ENCODE data around the gene ADARB1. TPM values are rescaled to one million over a fixed set of nuclear protein-coding genes. Genes with fewer than 3 reads are reported as not detected.

ADARB1 gene
- total and polyA plus RNA-seq, 2 experiments from 2014 or later: 9.4 to 14.0 TPM

DNA sequence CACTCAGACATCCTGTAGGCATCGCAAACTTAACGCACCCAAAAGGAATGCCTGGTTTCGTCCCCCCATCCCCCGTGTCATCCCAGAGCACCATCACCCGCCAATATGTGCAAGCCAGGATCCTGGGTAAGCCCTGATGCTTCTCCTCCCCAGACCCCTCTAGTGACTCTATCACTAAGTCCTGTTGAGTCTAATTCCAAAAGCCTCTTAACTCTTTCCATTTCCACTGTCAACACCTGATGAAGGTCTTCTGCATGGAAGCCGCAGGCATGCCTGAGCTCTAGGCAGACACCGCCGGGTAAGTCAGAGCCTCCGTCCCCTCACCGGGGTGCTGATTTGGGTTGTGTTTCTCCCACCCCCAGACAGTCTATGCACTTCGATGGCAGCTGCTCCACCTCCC lies 5.3 kb upstream of the ADARB1 start:
- H3K4me3 ChIP-seq: no peak overlapping the region
- H3K27me3 ChIP-seq: no peaks in the 10 kb centered on the region
- no peaks in the 10 kb centered on the region for H3K4me1 ChIP-seq (ENCODE audit: low read depth)
- TF ChIP-seq CTCF (IDR thresholded peaks at IDR 0.05; ENCODE audit: low read depth, low read length): no peak
- no peaks in the 10 kb centered on the region for H3K36me3 ChIP-seq
- H3K27ac ChIP-seq: no peak overlapping the region
- DNase-seq (ENCODE audit: low read depth in 1 of 2, low spot score in 1 of 2): no peak
- no peaks in the 10 kb centered on the region for H3K9me3 ChIP-seq (ENCODE audit: low read depth)

DNA sequence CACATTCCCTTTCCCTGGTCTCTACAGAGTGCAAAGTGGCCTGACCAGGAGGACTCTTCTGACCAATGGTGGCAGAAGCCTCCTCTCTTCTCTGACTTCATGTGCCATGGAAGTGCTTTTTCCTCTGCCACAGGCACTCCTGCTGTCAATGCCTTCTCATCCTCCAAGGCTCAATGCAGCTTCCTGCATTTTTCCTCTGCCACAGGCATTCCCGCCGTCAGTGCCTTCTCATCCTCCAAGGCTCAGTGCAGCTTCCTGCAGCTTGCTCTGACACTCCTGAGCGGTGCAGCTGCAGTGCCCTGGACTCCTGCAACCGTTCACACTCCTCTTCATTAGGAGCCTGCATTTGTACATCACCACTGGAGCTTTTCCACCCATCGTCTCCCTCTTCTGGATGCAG lies 4.7 kb upstream of the ADARB1 start:
- no peak for TF ChIP-seq CTCF (IDR thresholded peaks at IDR 0.05; ENCODE audit: low read depth, low read length)
- H3K27ac ChIP-seq: no peak overlapping the region
- H3K9me3 ChIP-seq (ENCODE audit: low read depth): no peaks in the 10 kb centered on the region
- no peaks in the 10 kb centered on the region for H3K4me1 ChIP-seq (ENCODE audit: low read depth)
- no peak for DNase-seq (ENCODE audit: low read depth in 1 of 2, low spot score in 1 of 2)
- no peak overlapping the region for H3K4me3 ChIP-seq
- no peaks in the 10 kb centered on the region for H3K36me3 ChIP-seq
- H3K27me3 ChIP-seq: no peaks in the 10 kb centered on the region

DNA sequence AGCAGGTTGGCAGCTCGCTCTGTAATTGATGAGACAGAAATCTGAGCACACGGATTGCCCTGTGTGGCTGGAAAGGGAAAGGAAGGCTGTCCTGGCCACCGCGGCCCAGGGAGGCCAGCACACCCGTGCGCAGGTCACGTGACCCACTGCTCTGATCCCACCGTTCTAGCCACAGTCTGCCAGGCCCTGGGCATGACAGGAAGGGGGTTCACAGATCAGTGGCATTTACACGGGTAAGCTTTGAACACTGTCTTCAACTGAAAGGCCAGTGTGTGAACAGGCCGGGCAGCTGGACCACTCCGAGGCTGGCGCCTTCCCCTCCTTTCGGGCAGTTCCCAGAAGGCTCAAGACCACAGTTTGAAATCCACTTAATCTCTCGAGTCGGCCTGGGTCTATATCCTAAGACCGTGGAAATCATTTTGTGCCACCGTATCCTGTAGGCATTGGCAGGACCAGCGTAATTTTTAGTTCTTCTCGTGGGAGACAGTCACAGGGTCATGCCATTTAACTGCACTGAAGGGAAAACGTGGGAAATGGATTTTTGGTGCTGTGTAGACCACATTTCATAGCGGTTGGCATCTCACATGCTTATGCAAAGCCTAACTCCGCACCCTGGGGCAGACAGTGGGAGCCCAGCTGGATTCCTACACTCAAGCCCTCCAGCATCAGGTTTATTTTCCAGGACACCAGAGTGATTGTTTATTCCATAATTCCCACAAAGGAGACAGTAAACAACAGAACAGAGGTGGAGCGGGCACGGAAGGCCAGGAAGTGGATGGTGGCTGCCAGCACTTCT lies 3.1 kb upstream of the ADARB1 start:
- H3K36me3 ChIP-seq: no peaks in the 10 kb centered on the region
- DNase-seq (ENCODE audit: low read depth in 1 of 2, low spot score in 1 of 2): no peak
- TF ChIP-seq CTCF (IDR thresholded peaks at IDR 0.05; ENCODE audit: low read depth, low read length): no peak
- H3K9me3 ChIP-seq (ENCODE audit: low read depth): no peaks in the 10 kb centered on the region
- H3K27ac ChIP-seq: no peak overlapping the region
- H3K27me3 ChIP-seq: peaks cover 10% of the 10 kb centered on the region
- no peaks in the 10 kb centered on the region for H3K4me1 ChIP-seq (ENCODE audit: low read depth)
- H3K4me3 ChIP-seq: no peak overlapping the region

DNA sequence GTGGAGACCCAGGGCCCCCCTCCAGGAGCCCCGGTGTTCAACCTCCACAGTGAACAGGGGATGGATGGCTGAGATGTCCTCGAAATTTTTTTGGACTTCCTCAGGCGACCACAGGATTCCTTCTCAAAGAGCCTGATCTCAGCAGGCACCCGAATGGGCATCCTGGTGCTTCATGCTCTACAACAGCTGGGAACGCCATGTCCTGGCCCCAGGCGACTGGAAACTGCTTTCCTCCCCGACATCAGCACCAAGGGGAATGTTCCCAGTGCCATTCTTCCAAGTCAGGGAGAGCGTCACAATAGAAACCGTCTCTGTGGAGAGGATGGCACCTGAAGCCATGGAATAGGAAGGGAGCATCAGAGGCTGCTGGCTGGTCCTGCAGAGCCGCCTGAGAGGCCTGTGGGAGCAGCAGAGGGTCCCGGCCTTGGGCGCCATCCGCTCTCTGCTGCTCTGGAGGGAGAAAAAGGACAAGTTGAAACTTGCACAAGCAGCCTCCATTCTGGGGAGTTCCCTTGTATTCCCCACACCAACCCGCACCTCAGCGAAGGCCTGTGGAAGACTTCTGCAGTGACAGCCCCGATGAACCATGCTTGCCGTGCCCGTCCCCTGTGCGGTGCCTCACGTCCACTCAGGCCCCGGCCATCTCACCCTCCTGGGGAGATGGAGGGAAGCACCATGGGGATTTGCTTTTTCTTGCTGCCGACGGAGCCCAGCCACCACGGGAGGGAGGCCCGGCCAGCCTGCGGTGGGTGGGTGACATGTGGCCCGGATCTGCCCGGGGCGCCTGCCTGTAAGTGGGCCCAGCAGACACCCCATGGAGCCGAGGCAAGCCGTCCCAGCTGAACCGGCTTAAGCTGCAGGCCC lies 2.3 kb upstream of the ADARB1 start:
- Histone ChIP-seq H3K9me3 (ENCODE audit: low read depth) (no peaks in the 10 kb centered on the region), H3K4me1 (ENCODE audit: low read depth) (no peaks in the 10 kb centered on the region), H3K27ac (no peak overlapping the region), H3K27me3 (peaks cover 14% of the 10 kb centered on the region), H3K36me3 (no peaks in the 10 kb centered on the region), H3K4me3 (no peak overlapping the region)
- no peak for DNase-seq (ENCODE audit: low read depth in 1 of 2, low spot score in 1 of 2)
- no peak for TF ChIP-seq CTCF (IDR thresholded peaks at IDR 0.05; ENCODE audit: low read depth, low read length)

GRCh38 chr21:45072738-45073300 lies 1.6 kb upstream of the ADARB1 start:
- Histone ChIP-seq H3K36me3 (no peaks in the 10 kb centered on the region), H3K4me1 (ENCODE audit: low read depth) (no peaks in the 10 kb centered on the region), H3K27me3 (peaks cover 14% of the 10 kb centered on the region), H3K9me3 (ENCODE audit: low read depth) (no peaks in the 10 kb centered on the region), H3K27ac (no peak overlapping the region), H3K4me3 (no peak overlapping the region)
- no peak for DNase-seq (ENCODE audit: low read depth in 1 of 2, low spot score in 1 of 2)
- TF ChIP-seq CTCF (IDR thresholded peaks at IDR 0.05; ENCODE audit: low read depth, low read length): no peak

All from cardiac muscle cell (in vitro differentiated cells and primary cell).